SH-SY5Y (cell line): Measurements from ENCODE around the gene ADAM15.
A peak's percentile ranks its signal among the peaks of the same experiment; 100 is the strongest.

Experiments
- GATA2 ChIP-seq: IDR thresholded peaks from 2 replicates; pipeline ENCODE4 v1.6.1; 2011; ENCODE audit warnings: mild to moderate bottlenecking, low read depth, low read length
- GATA3 ChIP-seq: IDR thresholded peaks from 2 replicates; pipeline ENCODE4 v1.6.1; 2011; ENCODE audit warnings: low read depth, mild to moderate bottlenecking, low read length, moderate library complexity

ADAM15 gene

GRCh38 chr1:155062151-155062686 is 11.1 kb downstream of the ADAM15 start:
- TF ChIP-seq GATA2 (no peak), GATA3 (no peak)

- TF ChIP-seq GATA2 (no peak), GATA3 (no peak)
Measured at GRCh38 chr1:155062702-155063411, 11.7 kb downstream of the ADAM15 start.

DNA sequence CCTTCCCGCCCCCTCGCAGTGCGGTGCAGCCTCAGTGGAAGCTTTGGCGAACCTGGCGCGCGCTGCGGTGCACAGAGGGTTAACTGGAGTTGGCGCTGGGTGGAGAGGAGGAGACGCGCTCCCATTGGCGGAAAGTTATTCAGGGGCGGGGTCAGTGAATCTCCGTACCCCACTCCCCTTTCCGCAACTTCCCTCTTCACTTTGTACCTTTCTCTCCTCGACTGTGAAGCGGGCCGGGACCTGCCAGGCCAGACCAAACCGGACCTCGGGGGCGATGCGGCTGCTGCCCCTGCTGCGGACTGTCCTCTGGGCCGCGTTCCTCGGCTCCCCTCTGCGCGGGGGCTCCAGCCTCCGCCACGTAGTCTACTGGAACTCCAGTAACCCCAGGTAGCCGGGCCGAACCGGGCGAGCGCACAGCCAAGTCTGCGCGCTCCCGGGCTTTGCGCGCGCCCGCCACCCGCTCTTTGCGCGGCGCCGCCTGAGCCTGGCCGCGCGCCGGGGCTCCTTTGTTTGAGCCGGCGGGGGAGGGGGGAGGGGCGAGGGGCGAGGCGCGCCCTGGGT is 12.5 kb downstream of the ADAM15 start, which contains the start of gene EFNA4:
EFNA4 (plus strand) TSS at position 191 of the 561 bp plus-strand sequence; CDS start at position 275, 84 bp downstream.
- TF ChIP-seq GATA2 (no peak), GATA3 (no peak)

DNA sequence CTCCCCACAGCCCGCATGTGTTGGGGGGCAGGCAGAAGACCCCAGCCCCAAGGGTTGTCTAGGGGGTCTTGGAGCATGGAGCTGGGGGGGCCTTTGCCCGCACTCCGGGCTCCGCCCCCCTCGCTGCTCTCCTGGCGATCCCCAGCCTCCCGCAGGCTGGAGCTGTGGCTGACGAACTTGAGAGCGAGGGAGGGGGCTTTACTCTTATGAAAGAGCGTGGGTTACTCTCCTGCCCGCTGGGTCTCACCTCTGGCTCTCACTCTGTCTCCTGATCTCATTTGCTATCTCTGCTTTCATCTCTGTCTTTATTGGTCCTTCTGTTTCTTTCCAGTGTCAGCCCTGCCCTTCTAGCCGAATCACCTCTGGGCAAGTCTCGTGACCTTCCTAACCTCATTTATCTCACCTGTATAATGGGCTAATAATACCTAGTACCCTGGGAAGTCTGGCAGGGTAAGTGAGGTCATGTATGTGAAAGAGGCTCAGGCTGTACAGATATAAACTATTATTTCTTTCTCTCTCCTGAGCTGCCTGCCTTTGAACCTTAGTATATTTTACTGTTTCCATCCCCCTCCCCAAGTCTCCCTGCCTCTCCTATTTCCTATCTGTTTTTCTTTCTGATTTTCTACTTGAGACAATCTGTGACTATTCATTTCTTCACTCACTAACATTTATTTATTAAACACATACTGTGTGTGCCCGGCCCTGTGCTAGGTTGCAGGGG is 13.2 kb downstream of the ADAM15 start:
- TF ChIP-seq GATA2 (peak; percentile 59; the same call in 1 of the 2 replicates), GATA3 (no peak)

DNA sequence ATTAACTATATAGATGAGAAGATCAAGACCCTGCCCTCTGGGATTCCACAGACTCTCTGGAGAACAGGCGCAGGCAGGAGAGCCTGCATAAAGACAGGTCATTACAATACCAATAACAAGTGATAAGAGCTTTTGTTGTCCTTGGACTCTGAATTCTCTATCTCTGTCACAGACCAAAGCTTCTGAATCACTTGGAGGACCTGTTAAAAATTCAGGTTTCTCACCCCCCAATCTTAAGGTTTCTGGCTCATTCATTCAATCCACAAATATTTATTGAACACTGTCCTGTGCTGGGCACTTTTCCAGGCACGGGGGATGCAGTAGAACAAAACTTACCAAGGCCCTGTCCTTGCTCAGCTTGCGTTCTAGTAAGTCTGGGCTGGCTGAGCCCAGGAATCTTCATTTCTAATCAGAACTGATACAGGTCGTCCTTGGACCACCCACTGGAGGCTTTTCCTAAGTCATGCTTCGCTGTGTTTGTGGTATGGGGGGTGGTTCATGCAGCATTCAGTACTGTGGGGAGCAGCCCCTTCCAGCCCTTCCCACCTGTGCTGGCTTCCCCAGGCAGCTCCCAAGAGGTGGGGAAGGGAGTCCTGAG is 13.8 kb downstream of the ADAM15 start:
- TF ChIP-seq GATA2: no peak
- no peak for TF ChIP-seq GATA3

GRCh38 chr1:155066777-155067176 is 15.7 kb downstream of the ADAM15 start:
- TF ChIP-seq GATA2 (no peak), GATA3 (no peak)

DNA sequence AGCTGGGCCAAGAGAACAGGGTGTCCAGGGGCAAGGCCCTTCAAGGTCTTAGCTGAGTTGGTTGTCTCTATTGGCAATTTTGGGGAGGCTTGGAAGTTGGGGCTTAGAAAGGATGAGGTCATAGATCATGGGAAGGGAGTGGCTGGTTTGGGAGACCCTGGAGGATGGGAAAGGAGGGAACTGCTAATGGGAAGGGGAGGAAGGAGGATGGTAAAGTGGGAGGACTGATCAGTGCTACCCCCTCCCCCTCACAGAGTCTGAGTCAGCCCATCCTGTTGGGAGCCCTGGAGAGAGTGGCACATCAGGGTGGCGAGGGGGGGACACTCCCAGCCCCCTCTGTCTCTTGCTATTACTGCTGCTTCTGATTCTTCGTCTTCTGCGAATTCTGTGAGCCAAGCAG is 17.5 kb downstream of the ADAM15 start:
- TF ChIP-seq GATA3: no peak
- TF ChIP-seq GATA2: no peak

DNA sequence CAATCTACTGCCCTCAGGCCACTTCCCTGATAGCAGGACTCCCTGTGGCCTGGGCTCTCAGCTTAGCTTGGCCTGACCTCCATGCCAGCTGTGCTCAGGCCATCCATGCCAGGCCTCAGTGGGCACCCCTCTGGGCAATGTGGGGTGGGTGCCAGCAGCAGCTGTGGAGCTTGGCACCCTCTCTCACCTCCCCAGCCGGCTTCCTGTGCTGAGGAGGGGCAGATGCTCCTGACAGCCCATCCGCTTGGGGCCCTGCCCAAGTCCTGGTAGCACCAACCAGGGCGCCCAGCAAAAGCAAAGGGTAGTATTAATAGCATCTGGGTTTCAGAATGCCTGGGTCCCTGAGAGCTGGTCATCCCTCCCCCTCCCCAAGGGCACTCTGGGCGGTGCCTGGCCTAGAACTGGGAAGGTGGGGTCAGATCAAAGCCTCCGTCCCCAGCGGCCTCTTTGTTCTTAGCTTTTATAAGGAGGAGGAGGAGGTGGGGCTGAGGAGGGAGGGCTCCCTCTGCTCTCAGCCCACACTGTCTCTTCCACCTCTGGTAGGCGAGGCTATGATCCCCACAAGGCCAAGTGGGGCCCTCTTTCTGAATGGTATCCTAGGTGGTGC is 18.5 kb downstream of the ADAM15 start:
- TF ChIP-seq GATA2 (no peak), GATA3 (no peak)

DNA sequence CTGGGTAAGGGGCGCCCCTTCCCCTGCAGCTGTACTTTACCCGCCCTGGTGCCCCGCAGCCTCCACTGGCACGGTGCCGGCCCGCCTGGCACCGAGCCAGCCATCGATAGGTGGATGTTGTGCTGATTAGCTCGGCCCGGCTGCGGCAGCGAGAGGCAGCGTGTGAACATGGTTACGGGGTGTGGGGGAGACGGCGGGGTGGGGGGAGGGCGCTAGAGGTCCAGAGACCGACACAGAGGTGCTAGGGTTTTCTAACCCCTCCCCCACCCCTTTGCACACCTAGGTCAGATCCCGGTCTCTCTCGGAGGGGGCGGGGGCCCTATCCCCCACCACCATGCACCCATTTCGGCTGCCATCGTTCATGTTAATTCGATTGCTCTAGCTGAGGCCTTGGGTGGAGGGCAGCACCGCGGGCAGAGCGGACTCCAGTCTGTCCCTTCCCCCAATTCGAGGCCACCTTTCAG is 19.1 kb downstream of the ADAM15 start:
- TF ChIP-seq GATA3: no peak
- TF ChIP-seq GATA2: no peak

- TF ChIP-seq GATA2 (peak; percentile 65; the same call in 1 of the 2 replicates), GATA3 (no peak)
Measured at GRCh38 chr1:155070721-155071569, 19.8 kb downstream of the ADAM15 start.

GRCh38 chr1:155071701-155072100 is 20.6 kb downstream of the ADAM15 start:
- TF ChIP-seq GATA3: no peak
- TF ChIP-seq GATA2: no peak

DNA sequence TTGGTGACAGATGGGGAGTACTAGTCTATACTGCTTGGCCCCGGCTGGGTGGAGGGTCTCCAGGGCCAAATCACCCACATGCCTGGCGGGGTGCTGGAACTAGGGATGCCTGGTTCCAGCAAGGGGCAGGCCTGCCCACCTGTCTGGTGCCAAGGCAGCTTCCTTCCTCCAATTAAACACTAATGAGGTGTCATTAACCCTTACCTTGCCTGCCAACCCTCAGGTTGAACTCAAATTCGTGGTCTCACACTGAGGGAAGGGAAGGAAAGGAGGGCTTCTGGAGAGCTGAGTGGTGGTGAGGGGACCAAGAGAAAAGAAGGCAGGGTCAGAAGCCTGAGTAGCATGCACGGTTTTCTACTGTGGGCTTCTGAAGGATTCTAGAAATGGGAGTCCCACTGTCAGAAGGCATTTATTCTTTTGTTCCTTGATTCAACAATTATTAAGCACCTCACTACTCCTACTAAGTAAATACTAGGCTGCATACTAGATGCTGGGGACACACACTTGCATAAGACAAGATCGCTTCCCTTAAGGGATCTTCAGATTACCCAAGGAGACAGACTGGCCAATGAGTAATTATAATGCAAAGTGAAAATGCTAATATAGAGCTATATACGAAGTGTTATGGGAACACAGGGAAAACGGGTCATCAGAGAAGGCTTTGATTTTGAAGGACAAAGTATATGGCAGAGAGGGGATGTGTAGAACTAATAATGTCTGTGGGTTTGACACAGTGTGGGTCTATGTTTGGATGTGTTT is 21.6 kb downstream of the ADAM15 start:
- TF ChIP-seq GATA3 (no peak), GATA2 (no peak)
